ENCODE data around the gene SLC4A3.

The SLC4A3 gene

DNA sequence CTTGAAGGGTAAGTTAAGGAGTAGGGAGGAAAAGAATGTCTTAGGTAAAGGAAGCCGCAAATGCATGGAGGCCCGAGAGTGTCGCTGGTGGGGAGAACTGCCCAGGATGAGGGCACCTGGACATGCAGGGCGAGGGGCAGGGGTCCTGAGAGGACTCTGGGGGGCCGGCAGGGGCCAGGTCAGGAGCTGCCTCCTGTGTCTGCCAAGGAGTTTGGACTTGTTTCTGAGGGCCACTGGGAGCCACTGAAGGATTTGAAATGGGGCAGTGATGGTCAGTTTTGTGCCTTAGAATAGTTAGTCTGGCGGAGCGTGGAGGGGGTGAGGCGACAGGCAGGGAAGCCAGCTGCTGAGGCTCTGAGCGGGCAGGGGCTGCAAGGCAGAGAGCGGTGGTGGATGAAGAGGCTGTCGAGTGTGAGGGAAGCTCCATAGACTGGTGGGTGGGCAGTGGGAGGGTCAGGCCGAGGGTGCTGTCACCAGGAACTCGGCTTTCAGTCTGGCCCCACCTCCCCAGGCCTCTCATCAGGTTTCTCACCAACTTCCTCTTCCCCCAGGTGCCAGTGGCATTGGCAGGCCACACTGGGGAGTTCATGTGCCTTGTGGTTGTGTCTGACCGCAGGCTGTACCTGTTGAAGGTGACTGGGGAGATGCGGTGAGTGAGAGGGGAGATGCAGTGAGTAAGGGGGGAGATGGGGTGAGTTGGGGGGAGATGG is 14.7 kb upstream of the SLC4A3 start:
- DNase-seq = no peak

DNA sequence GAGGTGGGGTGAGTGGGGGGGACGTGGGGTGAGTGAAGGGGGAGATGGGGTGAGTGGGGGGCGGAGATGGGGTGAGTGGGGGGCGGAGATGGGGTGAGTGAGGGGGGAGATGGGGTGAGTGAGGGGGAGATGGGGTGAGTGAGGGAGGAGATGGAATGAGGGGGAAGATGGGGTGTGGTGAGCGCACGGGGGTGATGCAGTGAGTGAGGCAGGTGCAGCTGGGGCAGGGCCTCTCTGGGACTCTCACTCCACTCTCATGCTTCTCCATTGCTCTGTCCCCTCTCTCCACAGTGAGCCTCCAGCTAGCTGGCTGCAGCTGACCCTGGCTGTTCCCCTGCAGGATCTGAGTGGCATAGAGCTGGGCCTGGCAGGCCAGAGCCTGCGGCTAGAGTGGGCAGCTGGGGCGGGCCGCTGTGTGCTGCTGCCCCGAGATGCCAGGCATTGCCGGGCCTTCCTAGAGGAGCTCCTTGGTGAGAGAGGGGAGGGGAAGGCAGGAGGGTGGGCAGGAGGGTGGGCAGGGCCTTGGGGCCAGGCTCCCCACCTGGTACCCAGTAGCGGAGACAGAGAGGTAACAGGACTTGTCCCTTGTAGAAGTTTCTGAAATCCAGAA is 13.9 kb upstream of the SLC4A3 start:
- no peak for DNase-seq

DNA sequence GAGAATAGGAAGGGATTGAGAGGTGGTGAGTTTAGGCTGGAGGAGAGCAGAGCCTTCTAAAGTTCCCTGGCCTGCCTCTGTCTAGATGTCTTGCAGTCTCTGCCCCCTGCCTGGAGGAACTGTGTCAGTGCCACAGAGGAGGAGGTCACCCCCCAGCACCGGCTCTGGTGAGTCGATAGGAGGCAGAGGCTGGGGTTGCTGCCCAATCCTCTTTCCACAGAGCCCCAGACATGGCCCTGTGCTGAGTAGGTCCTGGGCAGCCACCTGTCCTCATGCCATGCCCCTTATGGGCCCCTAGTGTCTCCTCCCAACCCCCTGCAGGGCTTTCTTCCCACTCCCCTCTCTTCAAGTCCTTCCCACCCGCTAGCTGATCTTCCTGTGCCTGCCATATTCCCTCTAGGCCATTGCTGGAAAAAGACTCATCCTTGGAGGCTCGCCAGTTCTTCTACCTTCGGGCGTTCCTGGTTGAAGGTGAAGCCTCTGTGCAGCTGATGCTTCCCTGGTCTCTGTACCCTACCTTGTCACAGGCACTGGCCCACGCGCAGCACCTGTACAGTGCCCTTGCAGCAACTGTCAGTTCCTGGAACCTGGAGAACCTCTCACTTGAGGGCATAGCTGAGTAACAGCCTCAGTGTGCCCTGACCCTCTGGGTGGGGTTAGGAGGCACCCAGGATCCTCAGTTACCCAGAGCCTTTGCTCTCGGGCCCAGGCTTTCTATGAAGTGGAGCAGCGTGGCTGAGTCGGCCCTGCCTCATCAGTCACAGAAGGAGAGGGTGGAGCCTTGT is 13.2 kb upstream of the SLC4A3 start:
- DNase-seq = no peak

- no peak for DNase-seq
Measured at GRCh38 chr2:219615036-219615435, 12.4 kb upstream of the SLC4A3 start.

GRCh38 chr2:219615894-219616293 is 11.5 kb upstream of the SLC4A3 start:
- no peak for DNase-seq

DNA sequence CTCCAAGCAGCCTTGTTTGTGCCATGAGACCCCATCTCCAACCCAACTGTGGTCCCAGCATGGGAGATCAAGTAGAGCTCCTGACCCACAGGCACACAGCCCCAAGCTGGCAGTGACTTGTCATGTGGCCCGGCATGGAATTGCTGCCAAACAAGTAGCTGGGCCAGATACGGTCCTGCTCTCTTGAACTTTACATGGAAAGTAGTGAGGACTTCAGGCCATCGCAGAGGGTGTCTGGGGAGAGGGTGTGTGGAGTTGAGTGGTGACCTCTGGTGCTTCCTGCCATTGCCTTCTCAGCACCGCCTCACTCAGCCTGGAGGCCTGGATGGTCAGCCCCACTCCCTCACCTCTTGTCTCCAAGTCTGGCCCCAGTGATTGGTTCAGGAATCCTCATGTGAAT is 10.9 kb upstream of the SLC4A3 start:
- DNase-seq = no peak

GRCh38 chr2:219618733-219619122 is 8.7 kb upstream of the SLC4A3 start:
- no peak for DNase-seq

DNA sequence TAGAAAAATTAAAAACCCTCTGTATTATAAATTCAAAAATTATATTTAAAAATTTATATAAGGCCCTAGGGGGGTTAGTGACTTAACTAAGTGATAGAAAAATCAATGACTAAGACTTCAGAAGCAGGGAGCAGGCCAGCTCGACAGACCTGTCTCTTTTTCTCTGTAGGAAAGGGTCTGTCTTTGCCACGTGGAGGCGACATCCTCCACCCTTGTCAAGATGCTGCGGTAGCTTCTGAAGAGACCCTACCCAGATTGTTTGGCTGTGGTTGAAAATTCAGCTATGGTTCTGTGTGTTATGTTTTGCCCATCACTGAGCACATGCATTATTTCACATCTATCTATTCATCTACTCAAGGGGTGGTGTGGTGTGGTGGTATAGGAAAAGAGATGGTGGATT is 8.2 kb upstream of the SLC4A3 start:
- no peak for DNase-seq

- DNase-seq = no peak
Measured at GRCh38 chr2:219620546-219620945, 6.9 kb upstream of the SLC4A3 start.

GRCh38 chr2:219621935-219622334 is 5.5 kb upstream of the SLC4A3 start:
- no peak for DNase-seq

DNA sequence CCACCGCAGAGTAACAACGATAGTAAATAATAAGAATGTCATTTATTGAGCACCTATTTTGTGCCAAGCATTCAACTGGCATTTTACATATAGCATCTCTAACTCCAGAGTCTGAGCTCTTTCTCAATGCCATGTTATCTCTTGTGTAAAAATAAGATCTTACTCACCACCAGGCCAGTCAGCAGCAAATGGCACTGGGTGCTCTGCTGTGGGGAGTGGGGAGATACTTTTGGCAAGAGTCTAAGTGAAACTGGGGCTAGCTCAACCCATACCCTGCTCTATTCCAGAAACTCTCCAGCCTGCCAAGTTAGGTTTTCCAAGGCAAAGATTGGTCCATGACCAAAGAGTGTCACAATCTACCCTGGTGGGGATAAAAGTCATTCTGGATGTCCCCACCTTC is 5.0 kb upstream of the SLC4A3 start:
- DNase-seq = no peak

DNA sequence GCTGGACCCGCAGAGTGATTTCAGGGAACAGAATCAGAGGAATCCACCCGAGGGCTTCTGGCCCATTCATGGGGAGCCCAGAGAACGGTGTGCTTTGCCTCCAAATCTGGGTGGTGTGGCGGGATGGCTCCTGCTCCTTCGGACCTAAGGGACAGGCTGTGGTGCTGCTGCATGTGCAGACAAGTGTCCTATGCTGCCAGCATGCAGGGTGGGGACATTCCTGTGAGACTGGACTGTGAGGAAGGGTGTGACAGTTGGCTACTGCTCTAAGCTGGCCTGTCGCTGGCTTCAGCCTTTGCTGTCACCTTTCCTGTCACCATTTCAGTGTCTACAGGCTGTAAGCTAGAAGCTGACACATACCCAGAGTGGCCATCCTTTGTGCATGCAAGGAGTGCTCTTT is 2.9 kb upstream of the SLC4A3 start:
- DNase-seq = no peak

- no peak for DNase-seq
Measured at GRCh38 chr2:219625179-219625578, 2.3 kb upstream of the SLC4A3 start.

DNA sequence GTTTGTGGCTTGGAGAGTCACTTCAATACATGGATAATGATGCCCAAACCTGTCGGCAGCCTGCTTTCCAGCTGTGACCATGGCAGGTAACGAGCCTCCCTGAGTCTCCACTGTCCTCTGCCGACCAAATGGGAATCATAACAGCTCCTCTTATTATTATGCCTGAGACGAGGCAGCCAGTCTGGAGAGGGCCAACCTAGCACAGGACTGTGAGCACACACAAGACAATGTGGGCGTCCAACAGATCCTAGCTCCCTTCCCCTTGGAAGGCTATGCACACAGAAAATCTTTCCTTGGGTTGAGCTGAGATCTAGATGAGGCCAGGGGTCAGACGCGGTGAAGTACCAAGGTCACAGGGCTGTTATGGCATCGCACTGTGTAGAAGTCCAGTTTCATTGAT is 890 bp upstream of the SLC4A3 start:
- DNase-seq = no peak

DNA sequence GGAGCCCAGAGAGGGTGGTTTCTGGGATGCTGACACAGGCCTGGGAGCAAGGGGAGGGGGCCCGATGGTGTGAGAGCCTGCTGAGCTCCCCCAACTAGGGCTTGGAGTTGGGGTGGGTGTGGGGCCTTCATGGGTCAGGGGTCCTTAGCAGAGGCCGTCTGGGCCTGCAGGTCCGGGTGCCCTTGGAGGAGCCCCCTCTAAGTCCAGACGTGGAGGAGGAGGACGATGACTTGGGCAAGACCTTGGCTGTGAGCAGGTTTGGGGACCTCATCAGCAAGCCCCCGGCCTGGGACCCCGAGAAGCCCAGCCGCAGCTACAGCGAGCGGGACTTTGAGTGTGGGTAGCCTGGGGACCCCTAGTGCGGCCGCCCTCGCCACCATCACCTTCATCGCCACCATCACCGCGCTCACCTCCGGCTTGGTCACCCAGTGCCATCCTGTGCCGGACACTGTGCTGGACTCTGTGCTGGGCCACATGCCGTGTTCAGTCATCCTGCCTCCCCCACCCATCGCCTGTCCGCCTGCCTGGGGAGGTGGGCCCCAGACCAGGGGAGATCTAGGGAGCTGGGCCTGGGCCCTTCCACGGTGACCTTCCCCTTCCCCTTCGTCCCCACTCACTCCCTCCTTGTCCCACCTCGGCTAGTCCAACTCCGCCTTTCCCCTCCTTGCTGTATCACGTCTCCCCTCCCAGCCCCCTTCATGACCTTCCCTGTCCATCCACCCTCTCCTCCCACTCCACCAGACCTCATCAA is 980 bp downstream of the SLC4A3 start:
- DNase-seq = no peak

- no peak for DNase-seq
Measured at GRCh38 chr2:219628986-219629901, 1.8 kb downstream of the SLC4A3 start.

DNA sequence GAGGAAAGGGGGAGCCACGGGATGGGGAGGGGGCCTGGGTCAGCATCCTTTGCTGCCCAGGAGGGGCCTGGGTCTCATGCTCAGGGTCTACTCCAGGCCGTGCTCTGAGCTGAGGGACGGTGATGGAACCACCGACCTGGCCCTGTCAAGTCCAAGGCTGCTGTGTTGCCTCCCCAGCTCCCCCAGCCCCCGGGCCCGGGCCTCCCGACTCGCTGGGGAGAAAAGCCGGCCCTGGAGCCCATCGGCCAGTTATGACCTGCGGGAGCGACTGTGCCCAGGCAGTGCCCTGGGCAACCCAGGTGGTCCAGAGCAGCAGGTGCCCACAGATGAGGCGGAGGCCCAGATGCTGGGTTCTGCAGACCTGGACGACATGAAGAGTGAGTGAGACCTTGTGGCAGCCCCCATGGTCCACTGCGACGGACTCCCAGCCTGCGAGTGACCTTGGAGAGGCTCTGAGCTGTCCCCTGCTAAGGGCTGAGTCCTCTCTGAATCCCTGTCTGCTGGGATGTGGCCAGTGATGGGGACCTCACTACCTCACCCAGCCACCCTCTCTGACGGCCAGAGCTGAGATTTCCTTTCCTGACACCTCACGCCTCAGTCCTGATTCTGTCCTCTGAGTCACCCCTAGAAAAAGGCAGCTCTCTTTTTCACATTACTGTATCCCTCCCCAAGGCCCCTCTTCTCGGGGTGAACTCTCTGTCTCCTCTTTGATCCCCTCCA is 2.7 kb downstream of the SLC4A3 start:
- DNase-seq = no peak

DNA sequence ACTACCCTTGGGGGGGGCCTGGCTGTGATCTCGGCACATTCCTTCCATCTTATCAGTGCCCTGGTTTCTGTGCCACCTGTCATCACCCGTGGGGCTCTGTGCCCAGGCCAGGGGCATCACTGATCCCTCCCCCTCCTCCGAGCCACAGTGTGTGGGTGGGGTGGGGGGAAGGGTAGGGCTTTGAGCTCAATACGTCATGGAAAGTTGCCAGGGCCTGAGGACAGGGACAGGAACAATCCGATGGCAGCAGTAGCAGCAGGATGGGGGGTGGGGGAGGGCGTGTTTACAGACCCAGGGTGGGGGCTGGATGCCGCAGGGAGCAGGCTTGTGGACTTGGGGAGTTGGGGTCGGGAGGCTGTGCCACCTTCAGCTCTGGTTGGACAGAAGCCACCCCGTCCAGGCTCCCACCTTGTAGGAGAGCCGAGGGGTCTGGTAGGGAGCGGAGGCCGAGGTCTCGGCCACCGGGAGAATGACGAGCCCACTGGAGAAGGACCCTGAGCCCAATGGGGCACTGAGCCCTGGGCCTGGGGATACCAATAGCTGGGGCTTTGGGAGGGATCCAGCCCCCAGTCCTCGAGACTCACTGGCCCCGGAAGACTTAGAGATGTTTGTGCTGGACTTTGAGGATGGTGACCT is 3.5 kb downstream of the SLC4A3 start:
- DNase-seq = no peak

GRCh38 chr2:219631406-219631891 is 4.0 kb downstream of the SLC4A3 start:
- DNase-seq = no peak

DNA sequence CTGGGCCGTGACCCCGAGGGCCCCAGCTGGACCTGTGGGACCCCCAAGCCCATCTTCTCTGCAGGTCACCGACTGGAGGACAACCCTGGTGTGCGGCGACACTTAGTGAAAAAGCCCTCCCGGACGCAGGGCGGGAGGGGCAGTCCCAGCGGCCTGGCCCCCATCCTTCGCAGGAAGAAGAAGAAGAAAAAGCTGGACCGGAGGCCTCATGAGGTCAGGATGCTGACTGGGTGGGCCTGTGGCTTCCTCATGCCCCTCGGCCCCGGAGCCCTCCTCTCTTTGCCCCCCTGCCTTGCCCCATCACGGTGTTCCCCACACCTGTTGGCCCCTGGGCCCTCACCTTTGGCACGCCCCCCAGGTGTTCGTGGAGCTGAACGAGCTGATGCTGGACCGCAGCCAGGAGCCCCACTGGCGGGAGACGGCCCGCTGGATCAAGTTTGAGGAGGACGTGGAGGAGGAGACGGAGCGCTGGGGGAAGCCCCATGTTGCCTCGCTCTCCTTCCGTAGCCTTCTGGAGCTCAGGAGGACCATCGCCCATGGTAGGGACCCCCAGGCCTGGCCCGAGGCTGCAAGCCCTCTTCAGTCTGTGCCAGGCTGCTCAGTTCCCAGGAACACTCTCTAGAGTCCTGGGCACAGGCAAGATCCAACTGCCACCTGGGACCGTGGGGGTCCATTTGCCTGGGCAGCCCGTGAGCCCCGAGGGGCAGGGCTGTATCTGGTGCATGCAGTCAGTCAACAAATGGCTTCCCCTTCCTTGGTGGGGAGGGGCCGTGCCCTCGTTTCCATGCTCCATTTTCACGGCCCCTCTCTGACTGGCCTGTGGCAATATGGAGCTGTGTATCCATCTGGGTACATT is 4.7 kb downstream of the SLC4A3 start:
- no peak for DNase-seq

Data from NCI-H526 treated with DMSO at 0.1 percent for 48 hours (cell line).